A549 (cell line): ENCODE data around the gene TDRD12. TPM values are rescaled to one million over a fixed set of nuclear protein-coding genes. Genes with fewer than 3 reads are reported as not detected.

Experiments
- ATAC-seq, 2 experiments: fragments of 200-7000 bp in 1 of 2; fragments of >200 bp in 1 of 2; cut with Nextera tagmentation in 1 of 2; cut with Tn5 transposase in 1 of 2; 3 replicates each; pipeline versions ENCODE4 v1.8.0 to v1.9.1; 2018 to 2020; ENCODE audit warnings: mild to moderate bottlenecking in 1 of 2, moderate library complexity in 1 of 2
- CTCF ChIA-PET: fragments of 300-600 bp; sonication (Branson Sonifier 250); formaldehyde crosslinking; extraction: SDS; loops from one replicate; lab custom pipeline; 2021; ENCODE audit warnings: antibody characterized with exemption, inconsistent platforms; lab: Yijun Ruan, JAX
- POLR2A ChIA-PET: fragments of 350-600 bp; formaldehyde crosslinking; extraction: SDS; loops from one replicate; lab custom pipeline; 2021; ENCODE audit warnings: antibody characterized with exemption, inconsistent platforms; lab: Yijun Ruan, JAX
- DNase-seq, 2 experiments: peaks; one replicate each; pipeline versions ENCODE4 v3.0.0 to v3.0.0-alpha.2; 2011 to 2016; ENCODE audit warnings: low read depth in 1 of 2, low spot score in 1 of 2
- FAIRE-seq: peaks from 2 replicates; lab custom pipeline; 2011; peaks lifted over from hg19 to GRCh38; lab: Jason Lieb, UNC
- H3K27ac ChIP-seq, 2 experiments: fragments of >200 bp; sonication (Bioruptor Twin); formaldehyde crosslinking; 3 replicates each; pipeline ENCODE4 v1.5.1; 2016 to 2017
- H3K4me1 ChIP-seq: fragments of >200 bp; sonication (Bioruptor Twin); formaldehyde crosslinking; 3 replicates; pipeline ENCODE4 v1.6.1; 2016
- H3K4me2 ChIP-seq: fragments of >200 bp; sonication (Bioruptor Twin); formaldehyde crosslinking; 3 replicates; pipeline ENCODE4 v1.6.1; 2016
- H3K4me3 ChIP-seq: fragments of >200 bp; sonication (Bioruptor Twin); formaldehyde crosslinking; 3 replicates; pipeline ENCODE4 v1.5.1; 2016
- H3K9me3 ChIP-seq: fragments of >200 bp; sonication (Bioruptor Twin); formaldehyde crosslinking; 3 replicates; pipeline ENCODE4 v1.6.1; 2016
- BHLHE40 ChIP-seq: IDR thresholded peaks from 2 replicates; pipeline ENCODE4 v1.6.1; 2012; ENCODE audit warnings: low read depth, low read length, inconsistent platforms
- CEBPB ChIP-seq, 2 experiments: fragments of >200 bp in 1 of 2; sonication (Bioruptor Twin) in 1 of 2; formaldehyde crosslinking in 1 of 2; IDR thresholded peaks; 2 replicates each; pipeline ENCODE4 v1.6.1; 2012 to 2016
- CHD4 ChIP-seq: fragments of 200-600 bp; sonication (generic); IDR thresholded peaks from 2 replicates; pipeline ENCODE4 v1.6.1; 2016; ENCODE audit warnings: antibody characterized with exemption, mild to moderate bottlenecking, borderline replicate concordance
- EHF ChIP-seq: fragments of 250-450 bp; sonication (Bioruptor Pico); IDR thresholded peaks from 2 replicates; pipeline ENCODE4 v1.5.0; 2020; ENCODE audit warnings: mild to moderate bottlenecking
- EHMT2 ChIP-seq: fragments of 200-600 bp; sonication (generic); IDR thresholded peaks from 2 replicates; pipeline ENCODE4 v1.6.1; 2016; ENCODE audit warnings: antibody characterized with exemption, low read depth, mild to moderate bottlenecking, moderate library complexity
- ESRRA ChIP-seq: fragments of 150-350 bp; IDR thresholded peaks from 2 replicates; pipeline ENCODE4 v1.6.1; 2014; ENCODE audit warnings: mild to moderate bottlenecking, low read length, borderline replicate concordance
- FOSB ChIP-seq: fragments of 250-450 bp; sonication (Bioruptor Pico); IDR thresholded peaks from 2 replicates; pipeline ENCODE4 v1.5.0; 2020; ENCODE audit warnings: mild to moderate bottlenecking, moderate library complexity
- HOXA7 ChIP-seq: fragments of 250-450 bp; sonication (Bioruptor Pico); IDR thresholded peaks from 2 replicates; pipeline ENCODE4 v1.5.0; 2020; ENCODE audit warnings: mild to moderate bottlenecking, moderate library complexity
- HOXB13 ChIP-seq: fragments of 250-450 bp; sonication (Bioruptor Pico); IDR thresholded peaks from 2 replicates; pipeline ENCODE4 v1.5.0; 2020; ENCODE audit warnings: low read depth, mild to moderate bottlenecking, moderate library complexity
- HOXB5 ChIP-seq: fragments of 250-450 bp; sonication (Bioruptor Pico); IDR thresholded peaks from 2 replicates; pipeline ENCODE4 v1.5.0; 2020; ENCODE audit warnings: mild to moderate bottlenecking, moderate library complexity
- JUNB ChIP-seq: fragments of >200 bp; sonication (Bioruptor Twin); formaldehyde crosslinking; IDR thresholded peaks from 2 replicates; pipeline ENCODE4 v1.6.1; 2016
- NPAS2 ChIP-seq: fragments of 250-450 bp; sonication (Bioruptor Pico); IDR thresholded peaks from 2 replicates; pipeline ENCODE4 v1.8.0; 2022; ENCODE audit warnings: mild to moderate bottlenecking, moderate library complexity, borderline replicate concordance
- PHF8 ChIP-seq: fragments of 200-600 bp; sonication (generic); IDR thresholded peaks from 2 replicates; pipeline ENCODE4 v1.6.1; 2016; ENCODE audit warnings: low read depth, mild to moderate bottlenecking, antibody characterized with exemption, moderate library complexity, borderline replicate concordance
- RCOR1 ChIP-seq: fragments of 150-350 bp; IDR thresholded peaks from 2 replicates; pipeline ENCODE4 v1.6.1; 2014; ENCODE audit warnings: antibody characterized with exemption, low read length, low read depth
- SMC3 ChIP-seq: fragments of >200 bp; sonication (Bioruptor Twin); formaldehyde crosslinking; IDR thresholded peaks from 3 replicates; pipeline ENCODE4 v1.6.1; 2018; ENCODE audit warnings: inconsistent platforms
- TFCP2L1 ChIP-seq: fragments of 250-450 bp; sonication (Bioruptor Pico); IDR thresholded peaks from 2 replicates; pipeline ENCODE4 v1.5.0; 2021; ENCODE audit warnings: mild to moderate bottlenecking
- ZC3H11A ChIP-seq: fragments of 450-650 bp; IDR thresholded peaks from 2 replicates; pipeline ENCODE4 v1.6.1; 2014; ENCODE audit warnings: antibody characterized with exemption, mild to moderate bottlenecking
- ZFP36 ChIP-seq: fragments of 450-650 bp; IDR thresholded peaks from 2 replicates; pipeline ENCODE4 v1.6.1; 2014; ENCODE audit warnings: borderline replicate concordance; ENCODE audit not compliant: partially characterized antibody
- WGBS: methylation state at CpG from one replicate; pipeline ENCODE4 v1.1.6; 2017; ENCODE audit errors: missing lambda C conversion rate; 5-methylcytosine and 5-hydroxymethylcytosine counted together
- polyA plus RNA-seq, 4 experiments: library from polyadenylated mRNA; depleted of rRNA in 3 of 4; stranded (reverse); fragments of >200 nt; fragmentation: RNase III in 1 of 4; extraction: RNeasy Plus Mini Kit Qiagen cat#74134 plus additional on column Dnase treatment in 1 of 4; gene quantifications; 2 replicates in 3 of 4; 3 replicates in 1 of 4; pipeline ENCODE4 v1.2.3, GENCODE V29; 2011 to 2017
- TF ChIP-seq, protein P1 (sequence below): IDR thresholded peaks from 2 replicates; pipeline ENCODE4 v1.6.1; 2012
- TF ChIP-seq, protein P2 (sequence below): fragments of 250-450 bp; sonication (Bioruptor Pico); IDR thresholded peaks from 2 replicates; pipeline ENCODE4 v1.5.0; 2021; ENCODE audit warnings: mild to moderate bottlenecking, moderate library complexity, borderline replicate concordance
- TF ChIP-seq, protein P3 (sequence below): fragments of 250-450 bp; sonication (Bioruptor Pico); IDR thresholded peaks from 2 replicates; pipeline ENCODE4 v1.5.0; 2020; ENCODE audit warnings: low read depth, mild to moderate bottlenecking, moderate library complexity
- TF ChIP-seq, protein P4 (sequence below): fragments of >200 bp; sonication (Bioruptor Twin); formaldehyde crosslinking; IDR thresholded peaks from 3 replicates; pipeline ENCODE4 v1.5.1; 2016

Gene TDRD12
- polyA plus RNA-seq, 2 of the 4 experiments (the other 2 are of a cell fraction): 0.19 to 0.53 TPM

DNA sequence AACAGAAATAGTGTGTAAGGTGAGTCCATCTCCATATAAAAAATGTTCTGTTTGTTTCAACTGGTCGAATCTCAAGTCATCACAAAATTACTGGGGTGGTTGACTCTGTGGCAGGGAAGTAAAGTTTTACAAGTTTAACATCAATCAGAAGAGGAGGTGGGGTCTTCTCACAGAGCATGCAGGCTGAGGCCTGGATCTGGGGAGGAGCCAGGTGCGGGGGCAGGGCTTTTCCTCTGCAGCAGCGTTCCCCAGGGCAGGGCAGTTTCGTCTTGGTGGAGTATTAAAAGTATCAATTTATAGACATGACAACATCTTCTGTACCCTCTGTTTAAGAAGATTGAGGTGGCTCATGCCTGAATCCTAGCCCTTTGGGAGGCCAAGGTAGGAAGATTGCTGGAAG, 81.2 kb downstream of the TDRD12 start:
- Histone ChIP-seq H3K27ac (no peak overlapping the region), H3K4me1 (no peaks in the 10 kb centered on the region), H3K4me2 (no peak overlapping the region), H3K9me3 (no peaks in the 10 kb centered on the region)
- DNase-seq: no peak
- CTCF ChIA-PET: interaction anchor here (1.5 kb wide), 1 partner anchor 55 kb away, joined by 4 read pairs; no protein-coding TSS in a partner anchor
- no peak for TF ChIP-seq HOXB13 (CRISPR knock-in tag)
- no peak for TF ChIP-seq BHLHE40
- TF ChIP-seq, protein P1, sequence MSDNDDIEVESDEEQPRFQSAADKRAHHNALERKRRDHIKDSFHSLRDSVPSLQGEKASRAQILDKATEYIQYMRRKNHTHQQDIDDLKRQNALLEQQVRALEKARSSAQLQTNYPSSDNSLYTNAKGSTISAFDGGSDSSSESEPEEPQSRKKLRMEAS: no peak
- no peak for TF ChIP-seq RCOR1
- TF ChIP-seq ZFP36: no peak
- TF ChIP-seq, protein P2, sequence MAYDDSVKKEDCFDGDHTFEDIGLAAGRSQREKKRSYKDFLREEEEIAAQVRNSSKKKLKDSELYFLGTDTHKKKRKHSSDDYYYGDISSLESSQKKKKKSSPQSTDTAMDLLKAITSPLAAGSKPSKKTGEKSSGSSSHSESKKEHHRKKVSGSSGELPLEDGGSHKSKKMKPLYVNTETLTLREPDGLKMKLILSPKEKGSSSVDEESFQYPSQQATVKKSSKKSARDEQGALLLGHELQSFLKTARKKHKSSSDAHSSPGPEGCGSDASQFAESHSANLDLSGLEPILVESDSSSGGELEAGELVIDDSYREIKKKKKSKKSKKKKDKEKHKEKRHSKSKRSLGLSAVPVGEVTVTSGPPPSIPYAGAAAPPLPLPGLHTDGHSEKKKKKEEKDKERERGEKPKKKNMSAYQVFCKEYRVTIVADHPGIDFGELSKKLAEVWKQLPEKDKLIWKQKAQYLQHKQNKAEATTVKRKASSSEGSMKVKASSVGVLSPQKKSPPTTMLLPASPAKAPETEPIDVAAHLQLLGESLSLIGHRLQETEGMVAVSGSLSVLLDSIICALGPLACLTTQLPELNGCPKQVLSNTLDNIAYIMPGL (CRISPR knock-in tag): no peak
- TF ChIP-seq HOXA7 (CRISPR knock-in tag): no peak
- no peak for TF ChIP-seq ESRRA
- TF ChIP-seq PHF8: no peak
- TF ChIP-seq, all 56 proteins: peak for 0
- FAIRE-seq (no peak), ATAC-seq (no peak)
- H3K4me3 ChIP-seq: no peak overlapping the region
- POLR2A ChIA-PET: no interaction called here
- WGBS: 52% methylated on average over 4 of the region's 4 CpGs

DNA sequence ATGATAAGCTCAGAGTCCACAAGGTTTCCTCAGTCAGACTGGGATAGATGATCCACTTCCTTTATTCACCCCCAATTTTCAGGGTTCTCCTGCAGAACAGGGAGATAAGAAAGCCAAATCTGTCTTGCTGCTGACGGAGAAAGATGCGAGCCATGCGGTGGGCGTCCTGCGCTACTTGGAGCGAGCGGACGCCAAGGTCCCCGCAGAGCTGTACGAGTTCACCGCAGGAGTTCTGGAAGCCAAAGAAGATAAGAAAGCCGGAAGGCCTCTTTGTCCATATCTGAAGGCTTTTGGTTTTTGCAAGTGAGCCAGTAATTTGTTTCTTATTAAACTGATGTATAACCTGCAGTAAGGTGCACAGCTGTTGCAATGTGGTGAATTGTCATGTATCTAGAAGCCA, 83.3 kb downstream of the TDRD12 start:
- ChIA-PET POLR2A (no interaction called here), CTCF (interaction anchor here (1.3 kb wide), 1 partner anchor 12 kb away, joined by 5 read pairs; no protein-coding TSS in a partner anchor)
- no peak for ATAC-seq
- FAIRE-seq: no peak
- no peak for DNase-seq
- no peak overlapping the region for H3K4me2 ChIP-seq
- H3K4me3 ChIP-seq: no peak overlapping the region
- no peaks in the 10 kb centered on the region for H3K4me1 ChIP-seq
- WGBS: 94% methylated on average over 12 of the region's 12 CpGs
- H3K27ac ChIP-seq: no peak overlapping the region
- no peaks in the 10 kb centered on the region for H3K9me3 ChIP-seq
- no peak for TF ChIP-seq SMC3
- no peak for TF ChIP-seq NPAS2 (CRISPR knock-in tag)
- TF ChIP-seq EHMT2: no peak
- no peak for TF ChIP-seq JUNB
- no peak for TF ChIP-seq CEBPB (IDR thresholded peaks at IDR 0.05)
- TF ChIP-seq, protein P3, sequence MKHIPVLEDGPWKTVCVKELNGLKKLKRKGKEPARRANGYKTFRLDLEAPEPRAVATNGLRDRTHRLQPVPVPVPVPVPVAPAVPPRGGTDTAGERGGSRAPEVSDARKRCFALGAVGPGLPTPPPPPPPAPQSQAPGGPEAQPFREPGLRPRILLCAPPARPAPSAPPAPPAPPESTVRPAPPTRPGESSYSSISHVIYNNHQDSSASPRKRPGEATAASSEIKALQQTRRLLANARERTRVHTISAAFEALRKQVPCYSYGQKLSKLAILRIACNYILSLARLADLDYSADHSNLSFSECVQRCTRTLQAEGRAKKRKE (CRISPR knock-in tag): no peak
- TF ChIP-seq FOSB (CRISPR knock-in tag): no peak
- TF ChIP-seq ZC3H11A: no peak
- TF ChIP-seq, protein P1: no peak
- no peak for TF ChIP-seq BHLHE40
- no peak for TF ChIP-seq EHF (CRISPR knock-in tag)
- no peak for TF ChIP-seq CHD4
- TF ChIP-seq PHF8: no peak
- TF ChIP-seq, protein P4, sequence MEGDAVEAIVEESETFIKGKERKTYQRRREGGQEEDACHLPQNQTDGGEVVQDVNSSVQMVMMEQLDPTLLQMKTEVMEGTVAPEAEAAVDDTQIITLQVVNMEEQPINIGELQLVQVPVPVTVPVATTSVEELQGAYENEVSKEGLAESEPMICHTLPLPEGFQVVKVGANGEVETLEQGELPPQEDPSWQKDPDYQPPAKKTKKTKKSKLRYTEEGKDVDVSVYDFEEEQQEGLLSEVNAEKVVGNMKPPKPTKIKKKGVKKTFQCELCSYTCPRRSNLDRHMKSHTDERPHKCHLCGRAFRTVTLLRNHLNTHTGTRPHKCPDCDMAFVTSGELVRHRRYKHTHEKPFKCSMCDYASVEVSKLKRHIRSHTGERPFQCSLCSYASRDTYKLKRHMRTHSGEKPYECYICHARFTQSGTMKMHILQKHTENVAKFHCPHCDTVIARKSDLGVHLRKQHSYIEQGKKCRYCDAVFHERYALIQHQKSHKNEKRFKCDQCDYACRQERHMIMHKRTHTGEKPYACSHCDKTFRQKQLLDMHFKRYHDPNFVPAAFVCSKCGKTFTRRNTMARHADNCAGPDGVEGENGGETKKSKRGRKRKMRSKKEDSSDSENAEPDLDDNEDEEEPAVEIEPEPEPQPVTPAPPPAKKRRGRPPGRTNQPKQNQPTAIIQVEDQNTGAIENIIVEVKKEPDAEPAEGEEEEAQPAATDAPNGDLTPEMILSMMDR: no peak
- TF ChIP-seq ZFP36: no peak
- TF ChIP-seq TFCP2L1 (CRISPR knock-in tag): no peak
- TF ChIP-seq HOXB5 (CRISPR knock-in tag): no peak
